WTC11 (cell line): ENCODE data around the gene ZFYVE1.
A peak's percentile ranks its signal among the peaks of the same experiment; 100 is the strongest.

Experiments
- ELF4 ChIP-seq: sonication (generic); formaldehyde crosslinking; IDR thresholded peaks from 2 replicates; pipeline ENCODE4 v1.8.1; 2022; ENCODE audit warnings: low read depth, mild to moderate bottlenecking, moderate library complexity, missing genetic modification reagents
- ESRRA ChIP-seq: sonication (generic); formaldehyde crosslinking; IDR thresholded peaks from 2 replicates; pipeline ENCODE4 v1.8.1; 2022; ENCODE audit warnings: mild to moderate bottlenecking, missing genetic modification reagents, borderline replicate concordance
- FOXJ3 ChIP-seq: sonication (generic); formaldehyde crosslinking; IDR thresholded peaks from 2 replicates; pipeline ENCODE4 v1.9.0; 2021; ENCODE audit warnings: missing genetic modification reagents, mild to moderate bottlenecking, borderline replicate concordance
- HMGA2 ChIP-seq: fragments of 250-450 bp; sonication (Bioruptor Pico); IDR thresholded peaks from 2 replicates; pipeline ENCODE4 v1.4.0; 2021; ENCODE audit warnings: mild to moderate bottlenecking, moderate library complexity
- JUN ChIP-seq: sonication (generic); formaldehyde crosslinking; IDR thresholded peaks from 2 replicates; pipeline ENCODE4 v1.8.0; 2023; ENCODE audit warnings: mild to moderate bottlenecking, missing genetic modification reagents
- KAT7 ChIP-seq: sonication (generic); formaldehyde crosslinking; IDR thresholded peaks from 2 replicates; pipeline ENCODE4 v1.8.1; 2023; ENCODE audit warnings: missing genetic modification reagents, mild to moderate bottlenecking, borderline replicate concordance
- NFATC4 ChIP-seq: fragments of 250-450 bp; sonication (Bioruptor Pico); IDR thresholded peaks from 2 replicates; pipeline ENCODE4 v1.9.0; 2021; ENCODE audit warnings: mild to moderate bottlenecking
- NR1H2 ChIP-seq: sonication (generic); formaldehyde crosslinking; IDR thresholded peaks from 2 replicates; pipeline ENCODE4 v1.9.0; 2021; ENCODE audit warnings: mild to moderate bottlenecking, moderate library complexity, missing genetic modification reagents
- TF ChIP-seq, protein P1 (sequence below): fragments of 250-450 bp; sonication (Bioruptor Pico); IDR thresholded peaks from 2 replicates; pipeline ENCODE4 v1.8.0; 2021; ENCODE audit warnings: mild to moderate bottlenecking
- TF ChIP-seq, protein P2 (sequence below): fragments of 200-600 bp; IDR thresholded peaks from 2 replicates; pipeline ENCODE4 v1.8.0; 2022; ENCODE audit warnings: antibody characterized with exemption
- TF ChIP-seq, protein P3 (sequence below): sonication (generic); formaldehyde crosslinking; IDR thresholded peaks from 2 replicates; pipeline ENCODE4 v1.8.1; 2023; ENCODE audit warnings: mild to moderate bottlenecking, missing genetic modification reagents, moderate library complexity

DNA sequence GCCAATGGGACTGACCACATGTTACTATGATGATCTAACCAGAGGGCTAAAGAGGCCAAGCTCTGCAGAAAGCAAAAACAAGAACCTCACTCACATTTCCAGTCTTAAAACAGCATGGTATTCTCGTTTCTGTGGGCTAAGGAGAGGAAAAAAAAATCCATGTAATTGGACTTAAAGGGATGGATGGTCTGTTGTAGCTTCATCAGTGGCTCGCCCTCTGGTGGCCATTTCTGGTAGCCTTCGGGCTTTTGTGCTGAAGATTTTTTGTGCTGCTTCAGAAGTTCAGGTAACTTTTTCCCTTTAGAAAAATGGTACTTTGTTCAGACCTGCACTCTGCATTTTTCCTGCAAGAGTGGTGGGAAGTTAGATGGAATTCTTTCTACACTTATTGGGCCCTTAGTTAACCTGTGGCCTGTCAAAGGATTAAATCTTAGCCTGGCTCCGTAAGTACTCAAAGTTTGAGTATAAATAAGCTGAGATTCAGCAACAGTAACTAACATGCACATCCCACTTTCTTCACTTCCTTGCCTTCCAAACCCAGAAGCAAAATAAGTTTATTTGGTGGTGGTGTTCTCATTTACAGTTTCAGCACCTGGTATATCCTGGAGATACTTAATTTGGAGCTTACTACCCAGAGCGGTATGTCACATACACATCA lies 78.3 kb downstream of the ZFYVE1 start:
- TF ChIP-seq, protein P1, sequence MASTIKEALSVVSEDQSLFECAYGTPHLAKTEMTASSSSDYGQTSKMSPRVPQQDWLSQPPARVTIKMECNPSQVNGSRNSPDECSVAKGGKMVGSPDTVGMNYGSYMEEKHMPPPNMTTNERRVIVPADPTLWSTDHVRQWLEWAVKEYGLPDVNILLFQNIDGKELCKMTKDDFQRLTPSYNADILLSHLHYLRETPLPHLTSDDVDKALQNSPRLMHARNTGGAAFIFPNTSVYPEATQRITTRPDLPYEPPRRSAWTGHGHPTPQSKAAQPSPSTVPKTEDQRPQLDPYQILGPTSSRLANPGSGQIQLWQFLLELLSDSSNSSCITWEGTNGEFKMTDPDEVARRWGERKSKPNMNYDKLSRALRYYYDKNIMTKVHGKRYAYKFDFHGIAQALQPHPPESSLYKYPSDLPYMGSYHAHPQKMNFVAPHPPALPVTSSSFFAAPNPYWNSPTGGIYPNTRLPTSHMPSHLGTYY (CRISPR knock-in tag): no peak
- TF ChIP-seq JUN (CRISPR knock-in tag) (no peak), NFATC4 (CRISPR knock-in tag) (no peak), ELF4 (no peak), KAT7 (CRISPR knock-in tag) (no peak), NR1H2 (CRISPR knock-in tag) (no peak), HMGA2 (CRISPR knock-in tag) (no peak), FOXJ3 (CRISPR knock-in tag) (no peak), ESRRA (CRISPR knock-in tag) (no peak)
- TF ChIP-seq, protein P2, sequence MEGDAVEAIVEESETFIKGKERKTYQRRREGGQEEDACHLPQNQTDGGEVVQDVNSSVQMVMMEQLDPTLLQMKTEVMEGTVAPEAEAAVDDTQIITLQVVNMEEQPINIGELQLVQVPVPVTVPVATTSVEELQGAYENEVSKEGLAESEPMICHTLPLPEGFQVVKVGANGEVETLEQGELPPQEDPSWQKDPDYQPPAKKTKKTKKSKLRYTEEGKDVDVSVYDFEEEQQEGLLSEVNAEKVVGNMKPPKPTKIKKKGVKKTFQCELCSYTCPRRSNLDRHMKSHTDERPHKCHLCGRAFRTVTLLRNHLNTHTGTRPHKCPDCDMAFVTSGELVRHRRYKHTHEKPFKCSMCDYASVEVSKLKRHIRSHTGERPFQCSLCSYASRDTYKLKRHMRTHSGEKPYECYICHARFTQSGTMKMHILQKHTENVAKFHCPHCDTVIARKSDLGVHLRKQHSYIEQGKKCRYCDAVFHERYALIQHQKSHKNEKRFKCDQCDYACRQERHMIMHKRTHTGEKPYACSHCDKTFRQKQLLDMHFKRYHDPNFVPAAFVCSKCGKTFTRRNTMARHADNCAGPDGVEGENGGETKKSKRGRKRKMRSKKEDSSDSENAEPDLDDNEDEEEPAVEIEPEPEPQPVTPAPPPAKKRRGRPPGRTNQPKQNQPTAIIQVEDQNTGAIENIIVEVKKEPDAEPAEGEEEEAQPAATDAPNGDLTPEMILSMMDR: peak; percentile 79
- TF ChIP-seq, protein P3, sequence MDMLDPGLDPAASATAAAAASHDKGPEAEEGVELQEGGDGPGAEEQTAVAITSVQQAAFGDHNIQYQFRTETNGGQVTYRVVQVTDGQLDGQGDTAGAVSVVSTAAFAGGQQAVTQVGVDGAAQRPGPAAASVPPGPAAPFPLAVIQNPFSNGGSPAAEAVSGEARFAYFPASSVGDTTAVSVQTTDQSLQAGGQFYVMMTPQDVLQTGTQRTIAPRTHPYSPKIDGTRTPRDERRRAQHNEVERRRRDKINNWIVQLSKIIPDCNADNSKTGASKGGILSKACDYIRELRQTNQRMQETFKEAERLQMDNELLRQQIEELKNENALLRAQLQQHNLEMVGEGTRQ (CRISPR knock-in tag): no peak
